GM12878 (cell line): ENCODE measurements around the gene CRMP1.

Experiments used
- BRCA1 ChIP-seq: IDR thresholded peaks from 2 replicates; pipeline ENCODE4 v1.6.1; 2011; ENCODE audit warnings: low read depth, low read length, improper control_type of control experiment
- EP300 ChIP-seq, 2 experiments: fragments of 150-350 bp in 1 of 2; IDR thresholded peaks; 2 replicates each; pipeline ENCODE4 v1.6.1; 2011 to 2012; ENCODE audit warnings: low read depth in 2 of 2, low read length in 2 of 2, borderline replicate concordance in 1 of 2, improper control_type of control experiment in 1 of 2, inconsistent platforms in 1 of 2; ENCODE audit not compliant: control insufficient read depth in 1 of 2
- HDAC6 ChIP-seq: fragments of 200-600 bp; sonication (generic); IDR thresholded peaks from one replicate; pipeline ENCODE4 v1.8.0; 2017; ENCODE audit warnings: antibody characterized with exemption; ENCODE audit not compliant: unreplicated experiment
- HDGF ChIP-seq: fragments of 450-650 bp; IDR thresholded peaks from 2 replicates; pipeline ENCODE4 v1.6.1; 2016; ENCODE audit warnings: antibody characterized with exemption
- MTA3 ChIP-seq: IDR thresholded peaks from 2 replicates; pipeline ENCODE4 v1.6.1; 2012; ENCODE audit warnings: low read length, inconsistent platforms, borderline replicate concordance
- POLR2A ChIP-seq: IDR thresholded peaks from 2 replicates; pipeline ENCODE4 v1.6.1; 2011; ENCODE audit warnings: low read depth, mild to moderate bottlenecking, low read length
- RAD51 ChIP-seq: fragments of 450-650 bp; IDR thresholded peaks from 2 replicates; pipeline ENCODE4 v1.6.1; 2016; ENCODE audit warnings: moderate library complexity, mild to moderate bottlenecking, inconsistent platforms
- ZNF274 ChIP-seq: IDR thresholded peaks from one replicate; pipeline ENCODE4 v1.8.0; 2011; ENCODE audit not compliant: insufficient read length, insufficient read depth
- ZZZ3 ChIP-seq: IDR thresholded peaks from 2 replicates; pipeline ENCODE4 v1.6.1; 2011; ENCODE audit warnings: low read depth; ENCODE audit not compliant: control insufficient read depth, insufficient read length
- TF ChIP-seq, protein P1 (sequence below): fragments of 450-650 bp; formaldehyde crosslinking; IDR thresholded peaks from 2 replicates; pipeline ENCODE4 v1.4.0; 2022; ENCODE audit warnings: mild to moderate bottlenecking, moderate library complexity
- TF ChIP-seq, protein P2 (sequence below): IDR thresholded peaks from 2 replicates; pipeline ENCODE4 v1.6.1; 2011; ENCODE audit warnings: borderline replicate concordance, low read depth, mild to moderate bottlenecking, moderate library complexity, low read length; ENCODE audit not compliant: insufficient read depth, poor library complexity, severe bottlenecking
- TF ChIP-seq, protein P3 (sequence below): IDR thresholded peaks from 2 replicates; pipeline ENCODE4 v1.6.1; 2012; ENCODE audit warnings: low read depth, low read length, improper control_type of control experiment

DNA sequence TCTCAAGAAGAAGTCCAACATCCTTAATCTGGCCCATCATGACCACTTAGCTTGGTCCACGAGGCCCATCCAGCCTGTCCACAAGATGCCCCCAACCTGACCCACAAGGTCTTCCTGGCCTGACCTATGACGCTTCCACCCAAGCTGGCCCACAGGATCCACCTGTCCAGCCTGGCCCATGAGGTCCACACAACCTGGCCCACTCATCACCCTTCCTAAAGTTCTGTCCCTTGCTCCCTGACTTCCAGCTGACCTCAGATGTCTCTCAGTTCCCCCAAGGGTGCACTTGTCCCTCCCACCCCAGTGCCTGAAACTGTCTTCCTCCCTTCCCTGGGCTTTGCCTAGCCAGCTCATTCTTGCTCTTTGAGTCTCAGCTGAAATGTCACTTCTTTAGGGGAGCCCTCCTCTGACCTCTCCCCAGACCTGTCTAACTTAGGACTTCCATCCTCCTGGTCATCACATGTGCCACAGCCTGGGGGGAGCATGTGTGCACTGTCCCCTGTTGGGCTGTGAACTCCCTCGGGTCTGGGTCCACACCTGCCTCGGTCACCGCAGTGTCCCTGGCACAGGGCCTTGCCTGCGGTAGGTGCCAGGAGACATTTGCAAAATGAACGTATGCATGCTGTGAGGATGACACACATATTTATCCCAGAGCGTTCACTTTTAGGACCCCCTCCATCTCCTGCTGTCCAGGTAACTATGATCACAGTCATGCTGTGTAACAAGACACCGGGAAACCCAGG lies 120.2 kb downstream of the CRMP1 start:
- no peak for TF ChIP-seq POLR2A
- TF ChIP-seq, protein P1, sequence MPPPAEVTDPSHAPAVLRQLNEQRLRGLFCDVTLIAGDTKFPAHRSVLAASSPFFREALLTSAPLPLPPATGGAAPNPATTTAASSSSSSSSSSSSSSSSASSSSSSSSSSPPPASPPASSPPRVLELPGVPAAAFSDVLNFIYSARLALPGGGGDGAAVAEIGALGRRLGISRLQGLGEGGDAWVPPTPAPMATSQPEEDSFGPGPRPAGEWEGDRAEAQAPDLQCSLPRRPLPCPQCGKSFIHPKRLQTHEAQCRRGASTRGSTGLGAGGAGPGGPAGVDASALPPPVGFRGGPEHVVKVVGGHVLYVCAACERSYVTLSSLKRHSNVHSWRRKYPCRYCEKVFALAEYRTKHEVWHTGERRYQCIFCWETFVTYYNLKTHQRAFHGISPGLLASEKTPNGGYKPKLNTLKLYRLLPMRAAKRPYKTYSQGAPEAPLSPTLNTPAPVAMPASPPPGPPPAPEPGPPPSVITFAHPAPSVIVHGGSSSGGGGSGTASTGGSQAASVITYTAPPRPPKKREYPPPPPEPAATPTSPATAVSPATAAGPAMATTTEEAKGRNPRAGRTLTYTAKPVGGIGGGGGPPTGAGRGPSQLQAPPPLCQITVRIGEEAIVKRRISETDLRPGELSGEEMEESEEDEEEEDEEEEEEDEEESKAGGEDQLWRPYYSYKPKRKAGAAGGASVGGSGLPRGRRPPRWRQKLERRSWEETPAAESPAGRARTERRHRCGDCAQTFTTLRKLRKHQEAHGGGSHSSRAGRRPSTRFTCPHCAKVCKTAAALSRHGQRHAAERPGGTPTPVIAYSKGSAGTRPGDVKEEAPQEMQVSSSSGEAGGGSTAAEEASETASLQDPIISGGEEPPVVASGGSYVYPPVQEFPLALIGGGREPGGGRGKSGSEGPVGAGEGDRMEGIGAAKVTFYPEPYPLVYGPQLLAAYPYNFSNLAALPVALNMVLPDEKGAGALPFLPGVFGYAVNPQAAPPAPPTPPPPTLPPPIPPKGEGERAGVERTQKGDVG (CRISPR knock-in tag): no peak
- TF ChIP-seq MTA3: no peak
- TF ChIP-seq, protein P2, sequence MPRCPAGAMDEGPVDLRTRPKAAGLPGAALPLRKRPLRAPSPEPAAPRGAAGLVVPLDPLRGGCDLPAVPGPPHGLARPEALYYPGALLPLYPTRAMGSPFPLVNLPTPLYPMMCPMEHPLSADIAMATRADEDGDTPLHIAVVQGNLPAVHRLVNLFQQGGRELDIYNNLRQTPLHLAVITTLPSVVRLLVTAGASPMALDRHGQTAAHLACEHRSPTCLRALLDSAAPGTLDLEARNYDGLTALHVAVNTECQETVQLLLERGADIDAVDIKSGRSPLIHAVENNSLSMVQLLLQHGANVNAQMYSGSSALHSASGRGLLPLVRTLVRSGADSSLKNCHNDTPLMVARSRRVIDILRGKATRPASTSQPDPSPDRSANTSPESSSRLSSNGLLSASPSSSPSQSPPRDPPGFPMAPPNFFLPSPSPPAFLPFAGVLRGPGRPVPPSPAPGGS: no peak
- TF ChIP-seq RAD51: no peak
- no peak for TF ChIP-seq ZNF274
- TF ChIP-seq BRCA1: no peak
- TF ChIP-seq, protein P3, sequence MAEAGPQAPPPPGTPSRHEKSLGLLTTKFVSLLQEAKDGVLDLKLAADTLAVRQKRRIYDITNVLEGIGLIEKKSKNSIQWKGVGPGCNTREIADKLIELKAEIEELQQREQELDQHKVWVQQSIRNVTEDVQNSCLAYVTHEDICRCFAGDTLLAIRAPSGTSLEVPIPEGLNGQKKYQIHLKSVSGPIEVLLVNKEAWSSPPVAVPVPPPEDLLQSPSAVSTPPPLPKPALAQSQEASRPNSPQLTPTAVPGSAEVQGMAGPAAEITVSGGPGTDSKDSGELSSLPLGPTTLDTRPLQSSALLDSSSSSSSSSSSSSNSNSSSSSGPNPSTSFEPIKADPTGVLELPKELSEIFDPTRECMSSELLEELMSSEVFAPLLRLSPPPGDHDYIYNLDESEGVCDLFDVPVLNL: no peak
- TF ChIP-seq HDGF: no peak
- TF ChIP-seq EP300 (IDR thresholded peaks at IDR 0.05; ENCODE audit: borderline replicate concordance in 1 of 2, control insufficient read depth in 1 of 2, low read depth in 2 of 2, low read length in 2 of 2): no peak
- no peak for TF ChIP-seq ZZZ3
- no peak for TF ChIP-seq HDAC6
